Hypothalamus (tissue), 51 donors: Measurements from ENCODE around the gene UCP2.

ENCODE experiments used
- DNase-seq, 51 donors: peaks; one replicate each; lab custom pipeline; 2025; lab: John Stamatoyannopoulos, UW

UCP2 gene

GRCh38 chr11:73982595-73982989 is at the start of gene UCP2:
Gene UCP2 (minus strand): TSS chr11:73982843. CDS start chr11:73978378, 4,465 bp downstream.
- DNase-seq: peak in 48 of 51 donors; percentile 45 to 92 (median 76)

GRCh38 chr11:74030723-74031676 is 48.4 kb upstream of the UCP2 start:
- DNase-seq: no peak

- DNase-seq: no peak
These were observed 43.0 kb upstream of the UCP2 start for GRCh38 chr11:74025467-74026166.

- peak in 1 of 51 donors; percentile 7 for DNase-seq
These were observed 41.8 kb upstream of the UCP2 start for GRCh38 chr11:74024261-74025029.

- no peak for DNase-seq
These were observed 40.6 kb upstream of the UCP2 start for GRCh38 chr11:74023276-74023675.

- DNase-seq: no peak
These were observed 39.9 kb upstream of the UCP2 start for GRCh38 chr11:74022546-74022945.

GRCh38 chr11:74021998-74022397 is 39.4 kb upstream of the UCP2 start:
- DNase-seq: no peak

- no peak for DNase-seq
These were observed 37.9 kb upstream of the UCP2 start for GRCh38 chr11:74020539-74020938.

- peak in 1 of 51 donors; percentile 34 for DNase-seq
These were observed 37.2 kb upstream of the UCP2 start for GRCh38 chr11:74019860-74020259.

GRCh38 chr11:74019104-74019738 is 36.6 kb upstream of the UCP2 start:
- DNase-seq: no peak

- peak in 44 of 51 donors; percentile 3 to 83 (median 52) for DNase-seq
These were observed 35.8 kb upstream of the UCP2 start for GRCh38 chr11:74018331-74019005.

GRCh38 chr11:74017631-74018030 is 35.0 kb upstream of the UCP2 start:
- no peak for DNase-seq

GRCh38 chr11:74015919-74016684 is 33.5 kb upstream of the UCP2 start:
- no peak for DNase-seq

- no peak for DNase-seq
These were observed 32.2 kb upstream of the UCP2 start for GRCh38 chr11:74014880-74015279.

- DNase-seq: no peak
These were observed 30.5 kb upstream of the UCP2 start for GRCh38 chr11:74013141-74013540.

- no peak for DNase-seq
These were observed 29.6 kb upstream of the UCP2 start for GRCh38 chr11:74012074-74012809.

GRCh38 chr11:74011360-74012073 is 28.9 kb upstream of the UCP2 start:
- DNase-seq: no peak
